HepG2 (cell line): ENCODE measurements around the gene TACC2.

Experiments
- SP2 ChIP-seq: sonication (generic); formaldehyde crosslinking; IDR thresholded peaks from 2 replicates; pipeline ENCODE4 v1.5.1; 2020; ENCODE audit warnings: mild to moderate bottlenecking, missing genetic modification reagents
- TF ChIP-seq, protein P1 (sequence below): sonication (generic); formaldehyde crosslinking; IDR thresholded peaks from 2 replicates; pipeline ENCODE4 v1.5.0; 2020; ENCODE audit warnings: mild to moderate bottlenecking, missing genetic modification reagents, moderate library complexity

DNA sequence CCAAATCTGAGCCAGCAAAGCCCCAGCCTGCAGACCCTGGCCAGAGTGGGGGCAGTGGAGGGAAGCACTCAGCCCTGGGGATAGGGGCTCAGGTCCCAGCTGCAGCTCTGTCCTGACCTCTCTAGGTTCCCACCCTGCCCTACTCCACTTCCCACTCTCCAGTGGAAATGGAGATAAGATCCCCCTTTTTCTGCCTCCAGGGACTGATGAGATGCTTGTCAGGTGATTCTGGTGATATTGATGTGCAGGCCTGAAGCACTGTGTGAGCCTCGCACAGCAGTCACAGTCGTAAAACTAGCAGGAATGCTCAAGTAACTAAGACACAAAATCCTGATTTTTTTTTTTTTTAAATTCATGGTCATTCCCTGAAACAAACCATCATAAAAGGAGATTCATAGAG, 227.1 kb downstream of the TACC2 start:
- TF ChIP-seq, protein P1, sequence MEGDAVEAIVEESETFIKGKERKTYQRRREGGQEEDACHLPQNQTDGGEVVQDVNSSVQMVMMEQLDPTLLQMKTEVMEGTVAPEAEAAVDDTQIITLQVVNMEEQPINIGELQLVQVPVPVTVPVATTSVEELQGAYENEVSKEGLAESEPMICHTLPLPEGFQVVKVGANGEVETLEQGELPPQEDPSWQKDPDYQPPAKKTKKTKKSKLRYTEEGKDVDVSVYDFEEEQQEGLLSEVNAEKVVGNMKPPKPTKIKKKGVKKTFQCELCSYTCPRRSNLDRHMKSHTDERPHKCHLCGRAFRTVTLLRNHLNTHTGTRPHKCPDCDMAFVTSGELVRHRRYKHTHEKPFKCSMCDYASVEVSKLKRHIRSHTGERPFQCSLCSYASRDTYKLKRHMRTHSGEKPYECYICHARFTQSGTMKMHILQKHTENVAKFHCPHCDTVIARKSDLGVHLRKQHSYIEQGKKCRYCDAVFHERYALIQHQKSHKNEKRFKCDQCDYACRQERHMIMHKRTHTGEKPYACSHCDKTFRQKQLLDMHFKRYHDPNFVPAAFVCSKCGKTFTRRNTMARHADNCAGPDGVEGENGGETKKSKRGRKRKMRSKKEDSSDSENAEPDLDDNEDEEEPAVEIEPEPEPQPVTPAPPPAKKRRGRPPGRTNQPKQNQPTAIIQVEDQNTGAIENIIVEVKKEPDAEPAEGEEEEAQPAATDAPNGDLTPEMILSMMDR (CRISPR knock-in tag), result no peak
- TF ChIP-seq SP2 (CRISPR knock-in tag), result no peak
